GM19023 (cell line): Measurements from ENCODE around the gene VSTM2B.
A peak's percentile ranks its signal among the peaks of the same experiment; 100 is the strongest.

Experiments used
- ATAC-seq: cut with Tn5 transposase; IDR thresholded peaks from one replicate; pipeline ENCODE4 v1.9.1; 2021; ENCODE audit warnings: mild to moderate bottlenecking, moderate library complexity; ENCODE audit not compliant: unreplicated experiment

Gene VSTM2B

DNA sequence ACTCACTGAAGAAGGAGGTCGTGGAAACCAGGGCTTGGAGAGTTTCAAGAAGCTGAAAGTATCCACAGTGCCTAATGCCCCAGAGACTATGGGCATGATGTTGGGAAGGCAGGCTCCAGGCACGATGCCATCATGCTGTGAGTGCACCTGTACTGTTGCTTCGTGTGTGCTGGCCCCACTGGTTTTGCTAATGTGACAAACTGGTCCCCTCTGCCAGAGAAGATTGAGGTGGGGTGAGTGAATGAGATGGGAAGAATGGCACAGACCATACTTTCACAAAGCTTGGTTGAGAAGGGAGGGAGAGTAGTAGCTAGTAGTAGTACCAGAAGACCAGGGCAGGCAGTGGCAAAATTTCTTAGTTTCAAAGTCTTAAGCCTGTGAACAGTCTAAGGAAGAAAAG lies 61.3 kb downstream of the VSTM2B start:
- no peak for ATAC-seq

- peak; percentile 85 for ATAC-seq
Observed at GRCh38 chr19:29587518-29587986, 61.8 kb downstream of the VSTM2B start.

GRCh38 chr19:29588095-29588494 lies 62.3 kb downstream of the VSTM2B start:
- ATAC-seq, result no peak

DNA sequence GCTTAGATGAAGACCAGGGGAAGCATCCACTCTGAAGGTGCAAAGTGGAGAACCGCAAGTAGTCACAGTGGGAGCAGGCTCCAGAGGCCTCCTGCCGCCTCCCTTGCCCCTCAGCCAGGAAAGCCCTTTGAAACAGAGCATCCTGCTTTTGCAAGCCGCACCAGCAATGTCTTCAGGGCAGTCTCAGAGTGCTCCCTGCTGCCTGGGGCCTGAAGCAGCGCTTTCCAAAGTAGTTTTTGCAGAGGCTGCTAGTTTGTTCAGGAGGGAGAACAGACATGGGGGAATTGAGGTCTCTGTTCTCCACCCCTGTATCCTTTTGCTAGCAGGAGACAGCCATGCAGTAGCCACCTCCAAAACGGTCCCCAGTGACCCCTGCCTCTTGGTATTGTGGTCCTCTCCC lies 64.5 kb downstream of the VSTM2B start:
- ATAC-seq, result no peak

DNA sequence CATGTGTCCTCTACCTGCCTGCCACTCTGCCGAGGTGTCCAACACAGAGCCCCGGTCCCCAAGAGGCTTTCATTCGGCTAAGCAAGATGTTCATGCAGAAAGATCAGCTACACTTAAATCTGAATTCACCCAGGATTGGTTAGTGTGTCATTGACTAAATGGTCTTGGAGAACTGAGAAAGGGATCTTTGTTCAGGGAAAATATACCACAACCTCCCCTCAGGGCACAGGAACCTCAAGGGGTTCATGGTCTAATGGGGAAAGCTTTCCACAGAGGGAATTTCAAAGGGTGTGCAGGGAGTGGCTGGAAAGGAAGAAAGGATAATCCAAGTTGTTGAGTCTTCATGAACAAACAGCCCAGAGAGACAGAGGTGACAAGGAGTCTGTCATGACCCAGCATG lies 65.9 kb downstream of the VSTM2B start:
- ATAC-seq, result no peak

GRCh38 chr19:29593869-29594268 lies 68.1 kb downstream of the VSTM2B start:
- ATAC-seq, result no peak

DNA sequence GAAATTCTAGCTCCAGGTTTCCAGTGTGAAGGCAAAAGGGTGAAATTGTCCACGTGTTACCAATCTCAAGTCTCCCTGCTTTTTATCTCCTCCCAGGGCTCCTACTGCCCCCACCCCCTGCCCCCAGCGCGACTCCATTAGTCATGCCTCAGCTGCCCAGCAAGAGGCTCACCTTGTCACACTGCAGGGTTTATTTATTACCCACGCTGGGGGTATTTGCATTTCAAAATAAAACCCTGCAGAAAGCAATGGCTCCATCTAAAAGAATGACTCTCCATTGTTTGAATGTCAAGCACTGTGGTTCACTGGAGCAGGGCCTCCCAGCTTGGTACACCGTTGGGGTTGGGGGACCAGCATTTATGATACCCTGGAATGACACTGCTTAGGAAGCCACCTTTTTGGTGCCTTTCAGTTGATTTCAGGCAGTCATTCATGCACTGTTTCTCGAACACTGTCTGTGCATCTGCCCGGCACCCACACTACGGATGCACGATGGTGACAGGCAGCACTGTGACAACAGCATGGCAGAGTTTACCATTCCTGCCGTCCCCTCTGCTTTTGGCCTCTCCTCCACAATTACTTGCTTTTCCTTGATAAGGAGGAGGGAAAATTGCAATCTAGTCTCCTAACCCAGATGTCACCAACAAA lies 70.4 kb downstream of the VSTM2B start:
- ATAC-seq, result no peak

- ATAC-seq, result no peak
Observed at GRCh38 chr19:29596885-29597525, 71.2 kb downstream of the VSTM2B start.

GRCh38 chr19:29598036-29598435 lies 72.2 kb downstream of the VSTM2B start:
- ATAC-seq, result no peak

- no peak for ATAC-seq
Observed at GRCh38 chr19:29598496-29598895, 72.7 kb downstream of the VSTM2B start.

GRCh38 chr19:29603308-29603707 lies 77.5 kb downstream of the VSTM2B start:
- ATAC-seq, result no peak

DNA sequence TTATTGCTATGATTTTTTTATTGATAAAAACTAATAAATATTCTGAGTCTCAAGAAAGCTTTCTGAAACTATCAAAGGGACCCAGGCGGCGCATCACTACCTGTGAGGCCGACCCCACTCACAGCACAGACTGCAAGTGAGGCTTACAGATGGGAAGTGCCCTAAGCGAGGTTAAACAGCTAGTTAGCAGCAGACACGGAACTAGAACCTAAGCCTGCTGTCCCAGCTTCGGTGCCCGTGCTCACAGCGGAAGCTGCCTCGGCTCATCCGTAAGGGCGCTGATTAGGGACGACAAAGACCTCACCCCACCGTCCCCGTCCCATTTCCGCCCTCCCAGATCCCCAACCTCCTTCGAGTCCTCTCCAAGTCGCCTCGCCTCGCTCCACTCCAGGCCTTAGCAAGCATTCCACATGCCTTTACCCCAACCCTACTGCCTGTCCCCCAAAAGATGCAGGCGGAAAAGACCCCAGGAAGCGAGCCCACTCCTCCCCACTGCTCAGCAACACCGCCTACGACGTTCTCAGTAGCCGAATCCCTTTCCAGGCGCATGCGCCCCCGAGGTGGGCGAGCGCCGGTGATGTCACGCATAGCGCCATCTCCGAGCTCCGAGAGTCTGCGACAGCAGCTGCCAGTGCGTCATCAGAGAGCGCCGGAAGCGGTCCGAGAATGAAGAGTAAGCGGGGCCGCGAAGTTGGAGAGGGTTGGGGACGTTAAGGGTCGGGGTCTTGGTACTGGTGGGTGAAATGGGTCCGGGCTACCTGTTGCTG lies 80.0 kb downstream of the VSTM2B start, which contains the start of gene POP4:
TSS of gene POP4 (plus strand) at position 631 of the 767 bp plus-strand sequence. CDS start at position 667, 36 bp downstream.
- peak; percentile 73 for ATAC-seq

DNA sequence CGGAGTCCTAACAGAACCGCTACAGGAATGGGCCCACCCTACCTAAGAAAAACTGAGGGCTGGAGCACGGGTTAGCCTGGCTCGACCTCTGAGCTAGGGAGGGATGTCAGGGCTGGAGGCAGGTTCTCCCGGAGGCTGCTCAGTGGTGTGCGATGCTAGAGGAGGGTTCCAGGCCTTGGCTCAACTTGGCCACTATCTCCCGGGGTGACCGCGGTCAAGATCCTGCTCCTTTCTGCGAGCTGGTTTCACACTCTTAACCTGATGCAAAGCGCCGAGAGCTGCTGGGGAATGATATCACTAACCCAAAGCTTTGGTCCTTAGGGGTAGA lies 80.6 kb downstream of the VSTM2B start:
- peak; percentile 25 for ATAC-seq

DNA sequence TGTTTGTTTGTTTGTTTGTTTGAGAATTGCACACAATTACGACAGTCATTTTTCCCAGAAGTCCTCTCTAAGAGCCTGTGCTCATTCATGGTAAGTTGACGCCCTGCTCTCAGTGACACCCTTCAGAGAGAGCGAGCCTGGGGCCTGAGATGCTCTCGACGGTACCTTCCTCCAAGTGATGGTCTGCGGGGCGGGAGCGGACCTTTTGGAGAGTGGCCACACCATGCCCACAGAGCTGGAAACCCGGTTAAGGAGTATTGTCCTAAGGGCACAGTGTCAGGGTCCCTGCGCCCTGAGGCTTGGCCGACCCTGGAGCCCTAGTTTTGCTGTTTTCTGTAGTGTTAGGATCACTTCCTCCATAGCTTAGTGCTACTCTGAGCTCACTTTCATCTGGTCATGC lies 83.8 kb downstream of the VSTM2B start:
- ATAC-seq, result no peak

- ATAC-seq, result no peak
Observed at GRCh38 chr19:29610213-29610573, 84.4 kb downstream of the VSTM2B start.

DNA sequence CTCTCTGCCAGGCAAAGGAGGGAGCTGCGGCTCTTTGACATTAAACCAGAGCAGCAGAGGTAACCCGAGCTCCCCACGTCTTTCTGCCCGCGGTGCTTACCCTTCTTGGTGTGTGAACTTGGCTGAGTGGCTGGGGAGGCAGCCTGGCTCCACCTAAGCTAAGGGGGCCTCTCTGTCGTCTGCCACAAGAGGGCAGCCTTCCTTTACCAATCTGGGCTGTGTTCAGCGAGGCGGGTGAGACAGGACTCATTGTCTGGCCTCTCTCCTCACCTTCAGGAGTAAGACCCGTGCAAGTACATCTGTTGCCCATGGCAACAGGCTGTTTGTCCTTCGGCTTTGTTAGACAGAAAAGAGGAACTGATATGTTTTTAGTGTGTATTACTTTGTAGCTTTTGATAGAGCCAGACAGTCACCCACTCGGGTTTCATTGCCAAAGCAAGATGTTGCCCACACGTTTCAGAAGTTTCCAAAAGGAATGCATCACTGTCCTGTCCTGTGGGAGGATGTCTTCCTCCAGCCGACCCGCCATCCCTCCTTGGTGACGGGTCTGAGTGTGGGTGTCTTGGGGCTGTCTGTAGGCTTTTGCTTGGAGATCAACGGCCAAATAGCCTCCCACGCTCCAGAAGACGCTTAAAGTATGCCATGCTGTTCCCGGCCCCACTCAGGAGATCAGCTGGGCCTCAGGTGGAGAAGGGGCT lies 84.9 kb downstream of the VSTM2B start:
- peak; percentile 81 for ATAC-seq

DNA sequence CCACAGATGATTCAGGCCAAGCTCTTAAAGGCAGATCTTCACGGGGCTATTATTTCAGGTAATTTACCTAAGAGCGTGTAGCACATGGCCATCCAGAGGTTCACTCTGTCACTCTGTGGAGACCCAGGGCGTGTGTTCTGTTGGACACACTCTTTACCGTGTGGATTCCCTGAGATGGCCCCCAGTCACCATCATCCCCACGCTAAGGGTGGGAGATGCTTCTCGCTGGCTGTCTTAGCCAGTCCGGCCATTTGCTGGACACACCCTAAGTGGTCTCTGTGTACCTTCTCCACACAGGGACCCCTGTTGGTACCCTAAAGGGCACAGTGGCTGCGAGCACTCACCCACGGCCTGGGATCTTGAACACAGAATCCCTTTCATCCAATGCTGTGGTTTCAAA lies 86.3 kb downstream of the VSTM2B start:
- ATAC-seq, result no peak

DNA sequence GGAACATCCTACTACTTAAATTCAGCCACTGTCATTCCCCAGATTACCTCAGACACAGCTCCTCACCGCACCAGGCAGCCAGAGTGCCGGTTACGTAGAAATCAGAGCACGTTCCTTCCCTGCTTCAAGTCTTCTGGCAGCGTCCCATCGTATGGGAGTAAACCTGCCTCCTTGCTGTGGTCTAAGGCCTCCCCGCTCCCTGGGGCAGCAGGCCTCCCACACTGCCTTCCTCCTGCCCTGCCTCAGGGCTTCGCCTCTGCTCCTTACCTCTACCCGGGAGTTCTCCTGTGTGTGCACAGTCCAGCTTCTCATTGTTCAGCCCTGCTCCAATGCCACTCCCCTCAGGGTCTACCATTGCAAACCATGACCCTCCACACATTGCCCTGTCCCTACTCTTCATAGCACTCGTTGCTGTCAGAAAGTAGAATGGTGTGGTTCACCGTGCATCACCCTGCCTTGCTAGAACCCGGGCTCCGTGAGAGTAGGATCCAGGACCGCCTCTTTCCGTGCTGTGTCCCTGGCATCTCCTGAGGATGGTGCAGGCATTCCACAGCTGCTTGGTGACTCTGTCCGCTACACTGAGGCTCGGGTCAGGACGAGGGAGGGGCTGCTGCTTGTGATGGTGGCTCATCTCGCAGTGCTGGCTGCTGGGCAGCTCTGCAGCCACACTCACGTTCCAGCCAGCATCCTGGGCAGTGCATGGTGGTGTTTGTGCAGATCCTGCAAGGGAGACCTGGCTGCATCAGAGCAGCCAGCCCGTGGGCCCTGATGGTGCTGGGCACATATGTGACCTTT lies 87.2 kb downstream of the VSTM2B start:
- ATAC-seq, result no peak

GRCh38 chr19:29614046-29614445 lies 88.3 kb downstream of the VSTM2B start:
- no peak for ATAC-seq
